Measurements from ENCODE around the gene STX12. TPM values are rescaled to one million over a fixed set of nuclear protein-coding genes. Genes with fewer than 3 reads are reported as not detected.

Gene STX12
- 10 to 100 TPM; 30.5 to 46.6 TPM for total RNA-seq
- long read RNA-seq, transcript STX12-201 (9 exons, 3,079 nt), result major isoform, 109 of 118 reads
- long read RNA-seq, partial matches to known transcripts, result 2 of 118 reads
- long read RNA-seq, other reads (novel, unspliced or antisense), result 7 of 118 reads

DNA sequence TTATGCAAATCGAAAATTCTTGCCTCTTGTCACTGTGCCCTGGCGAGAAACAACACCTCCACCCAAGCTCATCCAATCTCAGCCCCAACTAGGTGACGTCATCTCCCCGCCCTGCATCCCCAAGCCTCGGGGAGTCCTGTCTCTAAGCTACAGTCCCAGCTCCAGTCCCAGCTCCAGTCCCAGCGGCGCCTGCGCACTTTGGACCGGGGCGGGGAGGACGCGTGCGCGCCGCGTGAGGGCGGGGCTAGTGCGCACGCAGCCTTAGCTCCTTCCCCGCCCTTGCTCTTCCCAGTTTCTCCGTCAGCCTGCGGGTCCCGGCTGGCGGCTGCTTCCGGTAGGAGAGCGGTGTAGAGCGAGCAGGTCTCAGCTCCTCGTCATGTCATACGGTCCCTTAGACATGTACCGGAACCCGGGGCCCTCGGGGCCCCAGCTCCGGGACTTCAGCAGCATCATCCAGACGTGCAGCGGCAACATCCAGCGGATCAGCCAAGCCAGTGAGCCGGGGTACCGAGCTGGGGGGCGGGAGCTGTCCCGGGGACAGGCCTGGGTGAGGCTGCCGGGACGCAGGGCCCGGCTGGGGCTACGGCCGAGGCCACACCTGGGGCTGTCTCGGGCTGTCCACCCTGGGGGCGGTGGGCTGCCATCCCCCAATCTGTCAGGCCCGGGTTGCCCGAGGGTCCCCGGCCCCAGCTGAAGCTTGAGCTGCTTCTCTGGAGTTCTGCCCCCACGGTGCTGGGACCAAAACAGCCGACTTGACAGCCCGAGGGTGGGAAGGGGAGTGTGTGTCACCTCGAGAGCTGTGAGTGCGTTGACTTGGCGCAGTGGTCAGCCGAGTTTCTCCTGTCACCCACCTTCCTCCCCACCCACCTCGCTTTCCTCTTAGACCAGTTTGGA, at the start of gene STX12:
TSS of gene STX12 (plus strand) at position 288 of the 894 bp plus-strand sequence. CDS start at position 377, 89 bp downstream.
- DNase-seq, result peak; percentile 99
- intact Hi-C loops (cut with DNase I), result no loop called here
- ATAC-seq, result peak; percentile 98 to 99

GRCh38 chr1:27724961-27725373, 48.1 kb upstream of the STX12 start:
- intact Hi-C loops (cut with DNase I), result loop anchor here in 1 of 2 donors (5.0 kb wide), 1 partner anchor 53 kb away; the partner anchor contains the start of gene IFI6
- ATAC-seq (no peak), DNase-seq (peak; percentile 35)

DNA sequence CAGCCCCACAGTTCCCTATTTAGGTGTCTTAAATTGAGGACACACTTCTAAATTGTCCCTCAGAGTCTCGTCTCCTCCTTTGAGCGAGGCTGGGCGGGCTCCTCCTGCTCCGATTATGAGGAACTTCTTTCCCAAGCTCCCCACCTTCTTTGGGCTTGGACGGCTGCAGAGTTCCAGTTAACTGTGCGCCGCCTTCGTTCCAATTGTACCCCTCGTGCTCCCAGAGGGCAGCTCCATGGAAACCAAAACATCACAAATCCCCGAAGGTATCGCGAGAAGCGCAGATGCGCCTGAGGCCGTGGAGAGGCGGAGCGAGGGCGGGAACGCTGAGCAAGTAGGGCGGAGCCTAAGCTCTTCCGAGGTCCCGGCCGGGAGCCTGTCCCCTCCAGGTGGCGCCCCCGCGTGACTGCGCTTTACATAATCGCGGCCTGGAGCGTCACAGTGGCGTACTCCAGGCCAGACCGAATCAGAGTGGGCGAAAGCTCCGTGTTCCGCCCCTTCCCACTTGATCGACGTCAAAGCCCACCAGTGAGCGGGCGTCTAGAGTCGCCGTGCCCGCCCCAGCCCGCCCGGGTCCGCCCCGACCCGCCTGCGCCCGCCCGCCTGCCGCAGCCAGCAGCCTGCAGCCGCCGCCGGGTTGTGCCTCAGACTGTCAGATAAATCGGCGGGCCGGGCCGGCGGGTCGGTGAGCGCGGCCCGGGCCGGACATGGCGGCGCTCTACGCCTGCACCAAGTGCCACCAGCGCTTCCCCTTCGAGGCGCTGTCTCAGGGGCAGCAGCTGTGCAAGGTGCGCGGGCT, 47.4 kb upstream of the STX12 start, which contains the start of gene FAM76A:
TSS of gene FAM76A (plus strand) at position 588 of the 799 bp plus-strand sequence. CDS start at position 708, 120 bp downstream.
- intact Hi-C loops (cut with DNase I), result loop anchor here in 1 of 2 donors (5.0 kb wide), 1 partner anchor 53 kb away; the partner anchor contains the start of gene IFI6
- peak; percentile 100 for DNase-seq
- ATAC-seq, result peak; percentile 97 to 99

- DNase-seq (peak; percentile 67), ATAC-seq (peak; percentile 11 to 36)
- intact Hi-C loops (cut with DNase I), result loop anchor here in 1 of 2 donors (5.0 kb wide), 1 partner anchor 54 kb away; the partner anchor contains the start of gene IFI6
These were observed 46.6 kb upstream of the STX12 start for GRCh38 chr1:27726173-27727044.

DNA sequence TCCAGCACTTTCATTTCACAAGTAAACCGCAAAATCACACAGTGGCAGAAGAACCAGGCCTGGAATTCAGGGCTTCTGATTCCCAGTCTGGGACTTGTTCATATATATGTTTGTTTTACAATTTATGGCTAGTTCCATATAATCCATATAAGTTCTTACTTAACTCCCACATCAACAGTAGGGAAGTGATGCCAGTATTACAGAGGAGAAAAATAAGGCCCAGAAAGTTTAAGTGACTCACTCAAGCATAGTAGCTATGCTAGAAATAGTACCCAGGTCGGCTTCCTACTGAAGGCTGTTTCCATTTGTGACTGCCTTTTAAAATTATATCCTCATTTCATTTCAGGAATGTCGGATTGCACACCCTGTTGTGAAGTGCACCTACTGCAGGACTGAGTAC, 45.9 kb upstream of the STX12 start:
- intact Hi-C loops (cut with DNase I), result loop anchor here in 1 of 2 donors (5.0 kb wide), 1 partner anchor 55 kb away; the partner anchor contains the start of gene IFI6
- ATAC-seq, result no peak

GRCh38 chr1:27736252-27736651, 36.8 kb upstream of the STX12 start:
- intact Hi-C loops (cut with DNase I), result no loop called here
- ATAC-seq, result no peak
- no peak for DNase-seq

More for the DNA sequence above, 45.9 kb upstream of the STX12 start:
- DNase-seq, result no peak

DNA sequence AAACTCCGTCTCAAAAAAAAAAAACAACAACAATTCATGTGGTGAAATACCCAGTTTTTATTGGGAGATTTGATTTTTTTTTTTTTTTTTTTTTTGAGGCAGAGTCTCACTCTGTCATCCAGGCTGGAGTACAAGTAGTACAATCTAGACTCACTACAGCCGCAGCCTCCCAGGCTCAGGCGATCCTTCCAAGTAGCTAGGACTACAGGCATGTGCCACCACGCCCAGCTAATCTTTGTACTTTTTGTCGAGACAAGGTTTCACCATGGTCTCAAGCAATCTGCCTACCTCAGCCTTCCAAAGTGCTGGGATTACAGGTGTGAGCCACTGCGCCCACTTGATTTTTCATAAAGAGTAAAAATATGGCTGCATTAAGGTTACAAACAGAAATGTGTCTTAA, 31.9 kb upstream of the STX12 start:
- ATAC-seq (no peak), DNase-seq (no peak)
- intact Hi-C loops (cut with DNase I), result no loop called here

DNA sequence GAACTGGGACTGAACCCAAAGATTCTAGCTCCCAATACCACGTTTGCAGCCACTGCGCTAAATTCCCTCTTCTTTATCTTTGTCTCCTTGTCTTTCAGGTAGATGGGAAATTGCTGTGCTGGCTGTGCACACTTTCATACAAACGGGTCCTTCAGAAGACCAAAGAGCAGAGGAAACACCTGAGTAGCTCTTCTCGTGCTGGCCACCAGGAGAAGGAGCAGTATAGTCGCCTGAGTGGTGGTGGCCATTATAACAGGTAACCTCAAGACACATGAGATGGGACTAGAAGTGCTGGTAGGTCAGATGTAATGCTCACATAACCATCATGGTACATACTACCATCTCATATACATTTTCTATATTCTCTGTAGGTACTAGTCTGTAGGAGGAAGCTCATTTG, 28.5 kb upstream of the STX12 start:
- no peak for ATAC-seq
- no peak for DNase-seq
- intact Hi-C loops (cut with DNase I), result no loop called here

- ATAC-seq (no peak), DNase-seq (no peak)
- intact Hi-C loops (cut with DNase I), result no loop called here
These were observed 27.6 kb upstream of the STX12 start for GRCh38 chr1:27745466-27745865.

DNA sequence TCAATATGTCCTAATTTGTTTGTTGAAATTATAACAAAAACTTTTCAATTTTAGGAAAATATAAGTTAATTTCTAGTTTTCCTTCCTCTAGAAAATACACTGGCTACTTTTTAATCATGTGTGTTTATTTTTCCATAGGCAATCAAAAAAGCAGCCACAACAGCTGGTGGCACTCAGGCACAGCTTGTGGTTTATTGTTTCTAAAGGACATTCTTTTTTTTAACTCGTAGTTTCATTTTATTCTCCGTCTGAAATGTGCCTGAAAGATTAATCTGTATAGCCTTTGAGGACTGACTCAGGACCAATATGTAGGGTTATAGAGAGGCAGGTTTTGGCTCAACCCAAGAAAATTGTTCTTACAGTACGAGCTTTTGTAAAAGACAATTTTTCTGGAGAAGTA, 20.7 kb upstream of the STX12 start:
- intact Hi-C loops (cut with DNase I), result no loop called here
- no peak for ATAC-seq
- no peak for DNase-seq

DNA sequence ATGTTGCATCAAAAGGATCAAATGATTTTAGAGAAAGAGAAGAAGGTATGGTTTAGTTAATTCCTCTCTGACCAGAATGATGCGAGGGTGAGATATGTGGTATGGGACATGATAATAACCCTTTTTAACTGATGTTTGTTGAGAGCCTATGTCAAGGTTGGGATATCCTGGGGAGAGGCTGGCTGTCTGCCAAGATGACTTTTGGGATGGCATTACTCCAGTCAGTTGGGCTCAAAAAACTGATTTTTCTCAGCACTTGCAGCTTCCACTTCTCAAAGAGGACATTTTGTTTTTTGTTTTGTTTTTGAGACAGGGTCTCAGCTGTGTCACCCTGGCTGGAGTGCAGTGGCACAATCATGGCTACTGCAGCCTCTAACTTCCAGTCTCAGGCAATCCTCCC, 17.7 kb upstream of the STX12 start:
- no peak for ATAC-seq
- DNase-seq, result no peak
- intact Hi-C loops (cut with DNase I), result no loop called here

DNA sequence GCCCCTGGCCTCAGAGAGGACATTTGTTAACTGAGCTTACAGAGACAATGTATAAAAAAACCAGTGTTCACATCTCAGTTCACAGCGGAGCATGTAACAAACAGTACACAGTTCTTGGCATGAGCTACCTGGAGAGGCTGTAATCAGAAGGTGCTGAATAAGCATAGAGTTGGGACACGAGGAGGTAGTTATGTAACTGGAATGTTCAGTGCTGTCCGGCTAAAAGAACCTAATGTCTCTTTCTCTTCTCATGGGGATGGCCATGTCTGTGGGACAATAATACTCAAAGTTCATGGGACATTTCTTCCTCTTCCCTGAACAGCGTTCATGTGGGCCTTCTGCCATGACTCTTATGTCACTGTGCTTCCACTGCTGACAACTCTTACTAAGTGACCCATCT, 17.2 kb upstream of the STX12 start:
- intact Hi-C loops (cut with DNase I), result no loop called here
- ATAC-seq (peak in 1 of 2 donors; percentile 71), DNase-seq (no peak)

- ATAC-seq (no peak), DNase-seq (no peak)
- intact Hi-C loops (cut with DNase I), result no loop called here
These were observed 13.8 kb upstream of the STX12 start for GRCh38 chr1:27759236-27759635.

DNA sequence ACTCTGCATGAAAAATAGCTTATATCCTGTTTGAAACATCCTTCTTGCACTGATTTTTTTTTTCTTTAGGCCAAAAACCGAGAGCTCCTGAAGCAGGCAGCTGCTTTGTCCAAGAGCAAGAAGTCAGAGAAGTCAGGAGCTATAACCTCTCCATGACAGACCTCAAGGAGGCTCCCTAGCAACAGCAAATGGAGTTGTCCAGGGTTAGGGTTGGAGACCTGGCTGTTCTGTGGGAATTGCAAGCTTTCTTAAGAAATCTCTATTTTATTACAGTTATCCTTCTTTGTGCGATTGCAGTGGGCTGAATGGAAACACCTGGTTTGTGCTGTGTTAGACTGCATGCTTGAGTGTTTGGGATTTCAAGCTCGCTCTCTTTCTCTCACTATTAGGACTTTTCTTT, 12.6 kb upstream of the STX12 start:
- DNase-seq, result no peak
- no peak for ATAC-seq
- intact Hi-C loops (cut with DNase I), result no loop called here

DNA sequence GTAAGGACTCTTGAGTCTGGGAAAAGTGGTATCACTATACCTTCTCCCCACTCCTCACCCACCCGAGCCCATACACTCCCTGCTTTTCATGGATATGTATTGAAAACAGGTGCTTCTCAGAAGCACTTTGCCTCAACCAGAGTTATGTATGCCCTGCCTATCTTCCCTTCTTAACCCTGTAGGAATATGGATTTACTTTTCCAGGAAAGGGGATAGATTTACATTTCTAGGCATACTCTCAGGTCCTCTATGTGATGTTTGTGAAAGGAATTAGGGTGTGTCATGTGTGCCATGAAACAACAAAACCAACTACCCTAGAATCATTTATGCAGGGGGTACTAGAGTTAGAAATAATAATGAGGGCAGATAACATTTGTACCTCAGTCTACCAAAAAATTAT, 11.0 kb upstream of the STX12 start:
- no peak for DNase-seq
- no peak for ATAC-seq
- intact Hi-C loops (cut with DNase I), result no loop called here

DNA sequence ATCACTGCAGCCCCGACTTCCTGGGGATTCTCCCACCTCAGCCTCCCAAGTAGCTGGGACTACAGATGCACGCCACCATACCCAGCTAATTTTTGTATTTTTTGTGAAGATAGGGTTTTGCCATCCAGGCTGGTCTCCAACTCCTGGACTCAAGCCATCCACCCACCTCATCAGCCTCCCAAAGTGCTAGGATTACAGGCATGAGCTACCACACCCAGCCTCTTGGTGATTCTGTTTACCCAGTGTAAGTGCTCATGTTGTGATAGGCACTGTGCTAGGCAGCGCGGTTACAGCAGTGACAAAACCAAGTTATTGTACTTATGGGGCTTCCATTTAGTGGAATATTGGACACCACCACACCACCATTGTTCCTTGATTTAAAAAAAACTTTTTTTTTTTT, 9.7 kb upstream of the STX12 start:
- DNase-seq (no peak), ATAC-seq (no peak)
- intact Hi-C loops (cut with DNase I), result no loop called here

DNA sequence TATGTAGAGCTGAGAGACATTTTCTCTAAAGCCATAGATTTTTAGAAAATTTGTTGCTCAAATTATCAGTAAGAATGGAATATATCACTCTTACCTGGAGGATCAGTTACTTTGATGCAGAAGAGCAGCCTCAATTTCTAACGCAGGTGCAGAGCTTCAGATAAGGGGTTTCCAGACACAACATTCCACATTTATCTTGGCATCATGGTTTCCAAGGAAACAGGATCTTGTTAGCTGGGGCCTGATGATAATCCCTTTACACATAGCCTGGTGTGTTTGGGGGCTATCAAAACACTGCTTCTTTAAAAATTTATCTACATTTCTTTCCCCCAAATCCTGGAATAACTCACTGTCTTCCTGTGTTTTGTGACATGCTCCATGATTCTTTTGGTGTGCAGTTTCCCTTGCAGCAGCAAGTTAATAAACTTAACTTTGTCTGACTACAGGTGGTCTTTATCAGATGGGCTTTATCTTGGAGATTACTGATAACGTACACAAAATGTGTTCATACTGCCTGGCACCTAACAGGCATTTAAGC, 2.7 kb upstream of the STX12 start:
- intact Hi-C loops (cut with DNase I), result no loop called here
- no peak for ATAC-seq
- no peak for DNase-seq
